Neuronal stem cell (in vitro differentiated cells): Measurements from ENCODE around the gene ADD1.

Experiments used
- DNase-seq: peaks from one replicate; pipeline ENCODE4 v3.0.0-alpha.2; 2013; ENCODE audit warnings: low spot score
- H2AFZ ChIP-seq: one replicate; pipeline ENCODE4 v1.6.1; 2013; ENCODE audit warnings: mild to moderate bottlenecking, low read length, inconsistent platforms
- H2AK5ac ChIP-seq: 2 replicates; pipeline ENCODE4 v1.6.1; 2013; ENCODE audit warnings: low read depth, mild to moderate bottlenecking, inconsistent platforms, low read length, moderate library complexity, mixed read lengths
- H2BK120ac ChIP-seq: 2 replicates; pipeline ENCODE4 v1.6.1; 2013; ENCODE audit warnings: low read depth, mild to moderate bottlenecking, inconsistent platforms, low read length, moderate library complexity, mixed read lengths
- H2BK12ac ChIP-seq: one replicate; pipeline ENCODE4 v1.6.1; 2013; ENCODE audit warnings: low read length, inconsistent platforms
- H2BK15ac ChIP-seq: 2 replicates; pipeline ENCODE4 v1.6.1; 2013; ENCODE audit warnings: mild to moderate bottlenecking, low read length, inconsistent platforms, mixed read lengths
- H2BK5ac ChIP-seq: one replicate; pipeline ENCODE4 v1.6.1; 2013; ENCODE audit warnings: inconsistent platforms, mild to moderate bottlenecking, low read length, moderate library complexity
- H3K14ac ChIP-seq: one replicate; pipeline ENCODE4 v1.6.1; 2013; ENCODE audit warnings: low read length, inconsistent platforms
- H3K18ac ChIP-seq: 2 replicates; pipeline ENCODE4 v1.6.1; 2013; ENCODE audit warnings: low read length, inconsistent platforms
- H3K23ac ChIP-seq: 2 replicates; pipeline ENCODE4 v1.6.1; 2013; ENCODE audit warnings: low read depth, mild to moderate bottlenecking, mixed read lengths, low read length, inconsistent platforms; ENCODE audit not compliant: poor library complexity
- H3K27ac ChIP-seq: replicated peaks from 3 replicates; pipeline ENCODE4 v1.5.1; 2013; ENCODE audit warnings: low read length, inconsistent platforms
- H3K27me3 ChIP-seq, 3 experiments: 2 replicates each; pipeline ENCODE4 v1.6.1; 2013; ENCODE audit warnings: low read length in 3 of 3, mild to moderate bottlenecking in 2 of 3, inconsistent platforms in 1 of 3, low read depth in 1 of 3, mixed read lengths in 1 of 3, moderate library complexity in 1 of 3; ENCODE audit not compliant: control insufficient read depth in 3 of 3, insufficient read depth in 3 of 3
- H3K36me3 ChIP-seq, 2 donors: replicated peaks in 1 of 2; 2 replicates each; pipeline ENCODE4 v1.6.1; 2013; ENCODE audit warnings: low read length in 2 of 2; ENCODE audit not compliant: control insufficient read depth in 2 of 2, insufficient read depth in 2 of 2
- H3K4ac ChIP-seq: 2 replicates; pipeline ENCODE4 v1.6.1; 2013; ENCODE audit warnings: inconsistent platforms, mild to moderate bottlenecking, low read length, moderate library complexity
- H3K4me1 ChIP-seq, 2 donors: 1 replicate in 1 of 2; 2 replicates in 1 of 2; pipeline ENCODE4 v1.6.1; 2013; ENCODE audit warnings: low read length in 2 of 2, low read depth in 1 of 2; ENCODE audit not compliant: control insufficient read depth in 2 of 2, insufficient read depth in 1 of 2
- H3K4me2 ChIP-seq: one replicate; pipeline ENCODE4 v1.6.1; 2013; ENCODE audit warnings: mild to moderate bottlenecking, low read length, inconsistent platforms; ENCODE audit not compliant: insufficient read depth, poor library complexity, severe bottlenecking
- H3K4me3 ChIP-seq, 2 donors: 2 replicates each; pipeline ENCODE4 v1.5.1; 2013; ENCODE audit warnings: low read length in 2 of 2, mild to moderate bottlenecking in 2 of 2, inconsistent platforms in 1 of 2, moderate library complexity in 1 of 2
- H3K79me1 ChIP-seq: one replicate; pipeline ENCODE4 v1.6.1; 2013; ENCODE audit warnings: low read depth, mild to moderate bottlenecking, inconsistent platforms, low read length, moderate library complexity
- H3K9ac ChIP-seq: one replicate; pipeline ENCODE4 v1.6.1; 2013; ENCODE audit warnings: mild to moderate bottlenecking, low read depth, low read length, inconsistent platforms; ENCODE audit not compliant: poor library complexity
- H3K9me3 ChIP-seq, 2 donors: replicated peaks in 1 of 2; 2 replicates each; pipeline versions ENCODE3 to v1.6.1; 2013; ENCODE audit warnings: low read length in 2 of 2, mild to moderate bottlenecking in 2 of 2, inconsistent platforms in 1 of 2, low read depth in 1 of 2, mixed read lengths in 1 of 2, moderate library complexity in 1 of 2; ENCODE audit not compliant: control insufficient read depth in 2 of 2, insufficient read depth in 1 of 2
- H4K8ac ChIP-seq: one replicate; pipeline ENCODE4 v1.6.1; 2013; ENCODE audit warnings: low read depth, mild to moderate bottlenecking, inconsistent platforms, low read length, moderate library complexity
- H4K91ac ChIP-seq: one replicate; pipeline ENCODE4 v1.6.1; 2013; ENCODE audit warnings: low read length, low read depth, mild to moderate bottlenecking, inconsistent platforms; ENCODE audit not compliant: poor library complexity
- WGBS, 2 donors: extraction: QIAGEN DNeasy Blood & Tissue Kit; methylation state at CpG; one replicate each; pipeline ENCODE4 v1.1.7; 2013; ENCODE audit warnings: missing lambda C conversion rate in 2 of 2, mixed read lengths in 1 of 2; ENCODE audit not compliant: insufficient read length in 2 of 2, insufficient replicate concordance in 1 of 2; ENCODE audit errors: extremely low coverage in 2 of 2; 5-methylcytosine and 5-hydroxymethylcytosine counted together

Gene ADD1

DNA sequence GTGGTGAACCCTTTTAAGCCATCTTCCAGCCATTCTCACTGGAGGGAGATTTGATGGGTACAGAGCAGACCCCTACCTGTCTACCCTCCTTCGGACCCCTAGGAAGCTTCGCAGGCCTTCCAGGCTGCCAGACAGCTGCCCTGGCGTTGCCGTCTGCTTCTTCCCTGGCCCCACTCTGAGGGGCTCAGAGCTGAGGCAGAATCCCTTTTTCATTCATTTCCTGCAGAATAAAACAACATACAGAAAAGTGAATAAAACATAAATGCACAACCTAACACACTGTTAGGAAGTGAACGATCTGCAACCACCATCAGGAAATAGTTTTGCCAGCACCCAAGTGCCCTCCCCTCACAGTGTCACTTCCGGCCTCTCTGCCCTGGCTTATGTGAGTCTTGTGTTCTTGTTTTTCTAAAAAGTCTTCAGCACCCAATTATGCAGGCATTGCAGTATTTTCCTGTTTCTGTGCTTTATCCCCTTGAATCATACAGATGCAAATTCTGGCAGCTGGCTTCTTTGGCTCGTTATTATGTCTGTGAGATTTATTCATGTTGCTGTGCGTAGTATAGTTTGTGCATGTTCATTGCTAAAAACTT lies 5.6 kb upstream of the ADD1 start:
- Histone ChIP-seq H2BK12ac (no peak overlapping the region), H3K27me3 (no peaks in the 10 kb centered on the region), H3K9me3 (no peaks in the 10 kb centered on the region), H2BK15ac (no peak overlapping the region), H3K23ac (no peak overlapping the region), H3K4me3 (peak overlapping the region in 1 of 2 donors; percentile 16), H3K27ac (no peak overlapping the region), H3K9ac (no peak overlapping the region), H3K79me1 (no peaks in the 10 kb centered on the region), H3K4me2 (no peak overlapping the region), H3K14ac (no peak overlapping the region), H3K36me3 (peaks cover 9 to 20% of the 10 kb centered on the region in 2 donors), H2AK5ac (peak overlapping the region; percentile 71), H4K91ac (no peak overlapping the region), H2BK120ac (no peak overlapping the region), H4K8ac (peak overlapping the region; percentile 76), H3K4me1 (peaks cover 10 to 18% of the 10 kb centered on the region in 2 donors), H3K18ac (no peak overlapping the region), H2AFZ (peak overlapping the region; percentile 65), H3K4ac (no peak overlapping the region), H2BK5ac (no peak overlapping the region)
- no CpG with 5 or more reads among the region's 8 CpGs for WGBS, 2 donors
- DNase-seq: no peak

DNA sequence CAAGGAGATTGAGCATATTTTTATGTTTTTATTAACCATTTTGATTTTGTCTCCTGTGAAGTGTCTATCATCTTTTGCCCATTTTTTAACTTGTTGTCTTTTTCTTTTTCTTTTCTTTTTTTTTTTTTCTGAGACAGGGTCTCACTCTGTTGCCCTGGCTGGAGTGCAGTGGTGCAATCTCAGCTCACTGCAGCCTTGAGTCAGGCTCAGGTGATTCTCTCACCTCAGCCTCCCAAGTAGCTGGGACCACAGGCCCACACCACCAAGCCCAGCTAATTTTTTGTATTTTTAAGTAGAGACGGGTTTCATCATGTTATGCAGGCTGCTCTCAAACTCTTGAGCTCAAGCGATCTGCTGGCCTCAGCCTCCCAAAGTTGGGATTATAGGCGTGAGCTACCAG lies 4.6 kb upstream of the ADD1 start:
- Histone ChIP-seq H2BK12ac (no peak overlapping the region), H3K79me1 (peaks cover under 1% of the 10 kb centered on the region), H2BK120ac (no peak overlapping the region), H3K14ac (no peak overlapping the region), H2AFZ (no peak overlapping the region), H2BK15ac (no peak overlapping the region), H2BK5ac (no peak overlapping the region), H4K8ac (no peak overlapping the region), H3K4me2 (no peak overlapping the region), H3K9me3 (no peaks in the 10 kb centered on the region), H2AK5ac (no peak overlapping the region), H3K4me1 (peaks cover 11 to 19% of the 10 kb centered on the region in 2 donors), H3K23ac (no peak overlapping the region), H4K91ac (no peak overlapping the region), H3K9ac (no peak overlapping the region), H3K27ac (no peak overlapping the region), H3K4me3 (no peak overlapping the region), H3K18ac (no peak overlapping the region), H3K27me3 (no peaks in the 10 kb centered on the region), H3K4ac (no peak overlapping the region), H3K36me3 (peaks cover 2 to 10% of the 10 kb centered on the region in 2 donors)
- no CpG with 5 or more reads among the region's 3 CpGs for WGBS, 2 donors
- DNase-seq: no peak

DNA sequence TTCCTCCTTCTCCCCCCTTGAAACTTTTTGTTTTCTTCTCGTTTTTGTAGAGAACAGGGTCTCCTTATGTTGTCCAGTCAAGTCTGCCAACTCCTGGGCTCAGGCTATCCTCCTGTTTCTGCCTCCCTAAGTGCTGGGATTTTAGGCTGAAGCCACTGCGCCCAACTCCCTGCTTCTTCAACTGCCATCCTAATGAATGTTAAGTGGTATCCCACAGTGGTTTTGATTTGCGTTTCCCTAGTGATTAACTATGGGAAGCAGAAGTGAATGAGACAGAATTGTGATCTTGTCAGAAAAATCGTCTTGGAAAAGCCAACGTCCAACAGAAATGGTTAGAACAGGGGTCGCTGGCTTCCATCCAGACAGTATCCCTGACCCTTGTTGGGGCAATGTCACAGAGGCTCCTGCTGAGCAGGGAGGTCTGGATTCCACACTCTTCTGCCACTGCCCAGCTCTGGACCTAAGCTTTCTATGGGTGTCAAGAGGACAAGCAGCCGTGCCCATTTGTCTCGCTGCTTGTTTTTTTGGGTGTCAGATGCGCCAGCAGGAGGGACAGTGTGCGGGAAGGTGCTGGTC lies 869 bp upstream of the ADD1 start:
- Histone ChIP-seq H3K18ac (peak overlapping the region; percentile 97), H3K4ac (no peak overlapping the region), H3K79me1 (peaks cover 3% of the 10 kb centered on the region), H2AK5ac (no peak overlapping the region), H3K4me2 (peak overlapping the region; percentile 92), H2BK12ac (no peak overlapping the region), H3K4me1 (peaks cover 5 to 12% of the 10 kb centered on the region in 2 donors), H3K9ac (peak overlapping the region; percentile 99), H2BK120ac (no peak overlapping the region), H3K36me3 (no peaks in the 10 kb centered on the region), H2BK15ac (peak overlapping the region; percentile 67), H3K23ac (peak overlapping the region; percentile 93), H3K9me3 (no peaks in the 10 kb centered on the region), H3K14ac (peak overlapping the region; percentile 91), H3K27me3 (no peaks in the 10 kb centered on the region), H2AFZ (peak overlapping the region; percentile 94), H3K4me3 (peak overlapping the region; percentile 75 to 94), H4K91ac (no peak overlapping the region), H2BK5ac (no peak overlapping the region), H4K8ac (peak overlapping the region; percentile 48), H3K27ac (peak overlapping the region; percentile 37)
- WGBS, 2 donors: no CpG with 5 or more reads among the region's 10 CpGs
- no peak for DNase-seq

- peak overlapping the region; percentile 93 for H3K23ac ChIP-seq
- peak overlapping the region; percentile 76 for H3K27ac ChIP-seq
- H3K9ac ChIP-seq: peak overlapping the region; percentile 88
- no peak overlapping the region for H2BK15ac ChIP-seq
- peaks cover 5 to 6% of the 10 kb centered on the region in 2 donors for H3K4me1 ChIP-seq
- no peak overlapping the region for H3K4ac ChIP-seq
- H3K79me1 ChIP-seq: peaks cover 3% of the 10 kb centered on the region
- H3K4me3 ChIP-seq: peak overlapping the region; percentile 75 to 95
- H2AK5ac ChIP-seq: peak overlapping the region; percentile 81
- no peaks in the 10 kb centered on the region for H3K36me3 ChIP-seq
- H2BK12ac ChIP-seq: no peak overlapping the region
- no peaks in the 10 kb centered on the region for H3K9me3 ChIP-seq
- H4K8ac ChIP-seq: no peak overlapping the region
- no peak overlapping the region for H4K91ac ChIP-seq
- WGBS, 2 donors: no CpG with 5 or more reads among the region's 74 CpGs
- no peak overlapping the region for H2BK120ac ChIP-seq
- no peak overlapping the region for H2BK5ac ChIP-seq
- no peaks in the 10 kb centered on the region for H3K27me3 ChIP-seq
- H3K14ac ChIP-seq: peak overlapping the region; percentile 94
- H3K18ac ChIP-seq: peak overlapping the region; percentile 96
- H2AFZ ChIP-seq: peak overlapping the region; percentile 94
- H3K4me2 ChIP-seq: peak overlapping the region; percentile 77
- peak; percentile 49 for DNase-seq
Observed at GRCh38 chr4:2843941-2844584, 419 bp downstream of the ADD1 start.
